Measurements from ENCODE around the gene RPN1.
A peak's percentile ranks its signal among the peaks of the same experiment; 100 is the strongest.
"Not testable (repeated sequence)": the region's sequence is repeated elsewhere in the genome, so short reads cannot be mapped to it uniquely, and the experiment has no call there.

The RPN1 gene

GRCh38 chr3:128650096-128651050 lies at the start of gene RPN1:
TSS of gene RPN1 (minus strand) at chr3:128650818. CDS start at chr3:128650800, 18 bp downstream.
- peak; percentile 93 for DNase-seq (ENCODE audit: low spot score)

- peak; percentile 62 for DNase-seq (ENCODE audit: low spot score)
These were observed 47.8 kb upstream of the RPN1 start for GRCh38 chr3:128698211-128699047.

- DNase-seq (ENCODE audit: low spot score) = no peak
These were observed 46.7 kb upstream of the RPN1 start for GRCh38 chr3:128697341-128697740.

- DNase-seq (ENCODE audit: low spot score) = no peak
These were observed 43.1 kb upstream of the RPN1 start for GRCh38 chr3:128693696-128694095.

- DNase-seq (ENCODE audit: low spot score) = no peak
These were observed 38.4 kb upstream of the RPN1 start for GRCh38 chr3:128689060-128689459.

GRCh38 chr3:128686465-128686864 lies 35.8 kb upstream of the RPN1 start:
- DNase-seq (ENCODE audit: low spot score) = no peak

- no peak for DNase-seq (ENCODE audit: low spot score)
These were observed 34.5 kb upstream of the RPN1 start for GRCh38 chr3:128684986-128685726.

- DNase-seq (ENCODE audit: low spot score) = no peak
These were observed 33.3 kb upstream of the RPN1 start for GRCh38 chr3:128683957-128684356.

- no peak for DNase-seq (ENCODE audit: low spot score)
These were observed 30.8 kb upstream of the RPN1 start for GRCh38 chr3:128681369-128681829.

GRCh38 chr3:128680603-128681368 lies 30.2 kb upstream of the RPN1 start:
- peak; percentile 99 for DNase-seq (ENCODE audit: low spot score)

- DNase-seq (ENCODE audit: low spot score) = no peak
These were observed 28.7 kb upstream of the RPN1 start for GRCh38 chr3:128679338-128679737.

GRCh38 chr3:128675802-128676201 lies 25.2 kb upstream of the RPN1 start:
- not testable (repeated sequence) for DNase-seq (ENCODE audit: low spot score)

GRCh38 chr3:128674161-128674784 lies 23.7 kb upstream of the RPN1 start:
- no peak for DNase-seq (ENCODE audit: low spot score)

- no peak for DNase-seq (ENCODE audit: low spot score)
These were observed 17.0 kb upstream of the RPN1 start for GRCh38 chr3:128667641-128668040.

- no peak for DNase-seq (ENCODE audit: low spot score)
These were observed 14.9 kb upstream of the RPN1 start for GRCh38 chr3:128665362-128666021.

GRCh38 chr3:128663151-128663550 lies 12.5 kb upstream of the RPN1 start:
- no peak for DNase-seq (ENCODE audit: low spot score)

GRCh38 chr3:128655531-128655930 lies 4.9 kb upstream of the RPN1 start:
- DNase-seq (ENCODE audit: low spot score) = no peak

GRCh38 chr3:128653993-128654805 lies 3.6 kb upstream of the RPN1 start:
- DNase-seq (ENCODE audit: low spot score) = not testable (repeated sequence)

GRCh38 chr3:128653383-128653992 lies 2.9 kb upstream of the RPN1 start:
- DNase-seq (ENCODE audit: low spot score) = not testable (repeated sequence)
